Stimulated activated CD4-positive, alpha-beta T cell treated with anti-CD3 and anti-CD28 coated beads, Interleukin-1b, Interleukin-23, amount 100 ng/mL, for 48 hours (primary cell): Measurements from ENCODE around the gene CRACR2A.

Experiments used
- DNase-seq: peaks from one replicate; pipeline ENCODE4 v3.0.0-alpha.2; 2020

The CRACR2A gene, protein sequence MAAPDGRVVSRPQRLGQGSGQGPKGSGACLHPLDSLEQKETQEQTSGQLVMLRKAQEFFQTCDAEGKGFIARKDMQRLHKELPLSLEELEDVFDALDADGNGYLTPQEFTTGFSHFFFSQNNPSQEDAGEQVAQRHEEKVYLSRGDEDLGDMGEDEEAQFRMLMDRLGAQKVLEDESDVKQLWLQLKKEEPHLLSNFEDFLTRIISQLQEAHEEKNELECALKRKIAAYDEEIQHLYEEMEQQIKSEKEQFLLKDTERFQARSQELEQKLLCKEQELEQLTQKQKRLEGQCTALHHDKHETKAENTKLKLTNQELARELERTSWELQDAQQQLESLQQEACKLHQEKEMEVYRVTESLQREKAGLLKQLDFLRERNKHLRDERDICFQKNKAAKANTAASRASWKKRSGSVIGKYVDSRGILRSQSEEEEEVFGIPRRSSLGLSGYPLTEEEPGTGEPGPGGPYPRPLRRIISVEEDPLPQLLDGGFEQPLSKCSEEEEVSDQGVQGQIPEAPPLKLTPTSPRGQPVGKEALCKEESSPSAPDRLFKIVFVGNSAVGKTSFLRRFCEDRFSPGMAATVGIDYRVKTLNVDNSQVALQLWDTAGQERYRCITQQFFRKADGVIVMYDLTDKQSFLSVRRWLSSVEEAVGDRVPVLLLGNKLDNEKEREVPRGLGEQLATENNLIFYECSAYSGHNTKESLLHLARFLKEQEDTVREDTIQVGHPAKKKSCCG

GRCh38 chr12:3752741-3753486 is at the start of gene CRACR2A:
Gene CRACR2A, minus strand, starts transcription at chr12:3753109. Its CDS starts 56,110 bp downstream, at chr12:3696999.
- peak; percentile 84 for DNase-seq

DNA sequence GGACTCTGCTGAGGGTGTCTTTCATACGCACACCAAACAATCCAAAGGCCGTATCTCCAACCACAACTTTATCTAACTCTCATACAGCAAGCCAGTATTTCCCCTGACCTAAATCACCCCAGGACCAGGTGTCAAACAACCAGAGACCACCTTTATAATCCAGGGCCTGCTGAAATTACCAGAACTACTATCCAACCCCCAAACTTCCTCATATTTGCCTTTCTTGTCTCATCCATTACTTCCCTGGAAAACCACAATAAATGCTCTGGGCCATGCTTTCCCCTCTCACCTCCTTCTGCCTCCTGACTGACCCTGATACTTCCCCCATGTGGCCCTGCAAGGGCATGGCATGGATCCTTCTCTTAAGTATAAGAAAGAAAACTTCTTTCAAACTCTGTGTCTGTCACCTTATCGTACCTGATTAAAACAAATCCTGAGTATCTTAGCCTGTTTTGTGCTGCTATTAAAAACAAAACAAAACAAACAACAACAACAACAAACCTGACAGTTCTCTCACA is 44.7 kb upstream of the CRACR2A start:
- DNase-seq: no peak

GRCh38 chr12:3795492-3796133 is 42.7 kb upstream of the CRACR2A start:
- no peak for DNase-seq

DNA sequence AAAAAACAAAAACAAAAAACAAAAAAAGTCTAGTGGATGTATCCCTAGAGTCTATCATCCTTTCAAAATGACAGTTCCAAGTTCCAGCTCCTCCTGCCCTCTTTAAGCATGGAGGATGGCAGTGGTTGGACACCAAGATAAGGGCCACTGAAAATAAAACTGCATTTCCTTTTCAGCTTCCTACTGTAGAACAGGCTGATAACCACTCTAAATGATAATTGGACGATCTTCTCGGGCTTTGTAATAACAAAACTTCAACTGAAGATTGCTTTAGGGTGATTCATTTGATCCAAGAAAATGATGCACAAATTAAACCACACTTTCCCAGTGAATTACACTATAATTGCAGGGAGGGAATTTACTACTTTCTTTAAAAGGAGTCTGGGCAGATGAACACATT is 42.2 kb upstream of the CRACR2A start:
- DNase-seq: no peak

DNA sequence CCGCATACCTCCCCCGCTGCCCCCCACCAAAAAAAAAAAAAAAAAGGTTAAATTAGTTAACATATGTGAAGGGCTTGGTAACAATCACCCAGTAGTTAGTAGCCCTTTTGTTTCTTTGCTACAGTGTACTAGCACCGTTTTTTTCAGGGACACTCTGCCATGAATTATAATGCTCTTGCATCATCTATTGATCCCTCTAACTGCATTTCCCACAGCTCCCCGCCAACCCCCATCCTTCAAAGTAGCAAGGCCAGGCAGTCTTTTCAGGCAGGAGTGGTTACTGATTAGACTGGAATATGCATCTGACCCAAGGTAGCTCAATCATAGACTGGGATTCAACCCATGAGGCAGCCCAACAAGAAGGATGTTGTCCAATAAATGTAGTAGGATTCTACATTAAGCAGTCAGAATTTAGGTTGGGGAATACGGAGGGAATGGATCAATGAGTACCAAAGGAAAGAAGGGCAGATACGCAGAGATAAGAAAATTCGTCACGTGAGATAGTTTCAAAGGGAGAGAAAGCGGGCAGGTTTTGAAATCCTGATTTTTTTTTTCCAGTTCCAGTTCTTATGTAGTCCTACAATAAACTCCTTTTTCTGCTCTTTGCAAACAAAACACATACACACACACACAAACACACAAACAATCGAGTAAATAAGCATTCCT is 39.8 kb upstream of the CRACR2A start:
- no peak for DNase-seq

DNA sequence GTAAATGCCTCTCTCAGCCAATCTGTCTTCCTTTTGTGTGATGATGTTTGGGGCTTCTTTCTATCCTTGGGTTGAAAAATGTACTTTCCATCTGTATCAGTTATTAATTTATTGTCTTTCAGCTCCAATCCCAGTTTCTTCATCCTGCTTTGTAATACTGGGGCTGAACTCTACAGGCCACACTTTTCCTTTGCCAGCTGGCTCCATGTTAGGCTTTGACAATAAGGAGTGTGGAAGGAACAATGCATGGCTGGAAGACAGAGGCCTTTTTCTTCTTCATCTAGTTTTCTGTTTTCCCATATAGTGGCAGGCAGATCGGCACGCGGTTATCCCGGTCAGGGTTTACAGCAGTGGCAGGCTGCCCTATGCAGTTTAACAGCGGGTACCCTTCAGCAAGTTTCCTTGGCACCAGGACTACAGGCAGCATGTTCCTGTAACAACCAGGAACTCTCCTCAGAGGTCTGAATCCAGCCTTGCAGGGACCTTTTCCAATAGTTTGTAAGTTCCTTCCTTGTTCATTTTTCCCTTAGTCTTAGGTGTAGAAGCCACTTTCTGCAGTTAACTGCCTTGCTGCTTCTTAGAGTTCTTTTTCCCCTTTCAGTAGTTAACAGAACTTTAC is 38.5 kb upstream of the CRACR2A start:
- no peak for DNase-seq

DNA sequence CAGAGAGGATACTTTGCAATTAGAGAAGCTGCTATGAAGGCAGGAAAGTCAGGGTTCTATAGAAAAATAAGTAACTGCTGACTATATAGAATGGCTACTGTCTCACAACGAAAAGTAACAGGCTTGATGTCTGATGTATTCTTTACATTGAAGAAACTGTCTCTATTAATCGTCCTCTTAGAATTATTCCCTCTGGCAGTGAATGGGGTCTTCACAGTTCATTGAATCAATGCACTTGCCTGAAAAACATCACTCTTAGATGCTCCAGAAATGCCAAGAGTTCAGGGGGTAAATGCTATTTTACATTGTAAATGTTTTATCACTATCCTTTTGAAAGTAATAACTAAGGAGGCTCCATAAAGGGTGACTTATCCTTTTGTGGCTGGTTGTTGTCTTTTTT is 37.7 kb upstream of the CRACR2A start:
- DNase-seq: no peak

DNA sequence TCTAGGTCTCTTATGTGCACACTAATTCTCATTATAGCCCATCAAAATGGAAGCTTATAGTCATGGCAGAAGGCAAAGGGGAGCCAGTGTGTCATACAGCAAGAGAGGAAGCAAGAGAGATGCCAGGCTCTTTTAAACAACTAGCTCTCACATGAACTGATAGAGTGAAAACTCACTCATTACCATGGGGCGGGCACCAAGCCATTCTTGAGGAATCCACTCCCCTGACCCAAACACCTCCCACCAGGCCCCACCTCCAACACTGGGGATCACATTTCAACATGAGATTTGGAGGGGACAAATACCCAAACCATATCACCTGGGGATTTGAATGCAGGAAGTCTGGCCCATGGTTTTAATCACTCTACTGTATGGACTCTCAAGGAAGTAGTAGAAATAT is 36.9 kb upstream of the CRACR2A start:
- no peak for DNase-seq

DNA sequence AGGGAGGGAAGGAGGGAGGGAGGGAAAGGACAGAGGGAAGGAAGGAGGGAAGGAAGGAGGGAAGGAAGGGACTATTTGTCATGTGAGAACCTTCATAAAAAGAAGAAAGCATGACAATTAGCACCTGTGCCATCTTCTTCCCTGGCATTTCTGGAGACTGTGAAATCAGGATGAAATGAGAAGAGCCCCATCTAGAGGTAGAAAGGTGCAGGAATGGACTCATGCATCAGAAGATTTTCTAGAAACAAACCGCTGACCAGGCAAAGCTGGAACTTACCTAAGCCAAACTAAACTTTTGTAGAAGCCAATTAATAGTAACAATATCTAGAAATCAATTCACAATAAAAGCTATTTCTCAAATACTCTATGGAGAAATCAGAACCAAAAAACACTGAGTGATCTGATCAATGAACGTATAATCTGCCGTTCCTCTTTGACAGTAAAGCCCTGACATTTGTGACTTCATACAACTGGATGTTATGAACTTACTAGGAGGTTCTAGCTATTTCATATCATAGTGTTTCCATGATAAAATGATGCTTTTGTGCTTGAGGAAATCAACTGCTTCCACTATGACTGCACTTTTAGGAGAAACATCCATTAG is 24.4 kb upstream of the CRACR2A start:
- DNase-seq: no peak

DNA sequence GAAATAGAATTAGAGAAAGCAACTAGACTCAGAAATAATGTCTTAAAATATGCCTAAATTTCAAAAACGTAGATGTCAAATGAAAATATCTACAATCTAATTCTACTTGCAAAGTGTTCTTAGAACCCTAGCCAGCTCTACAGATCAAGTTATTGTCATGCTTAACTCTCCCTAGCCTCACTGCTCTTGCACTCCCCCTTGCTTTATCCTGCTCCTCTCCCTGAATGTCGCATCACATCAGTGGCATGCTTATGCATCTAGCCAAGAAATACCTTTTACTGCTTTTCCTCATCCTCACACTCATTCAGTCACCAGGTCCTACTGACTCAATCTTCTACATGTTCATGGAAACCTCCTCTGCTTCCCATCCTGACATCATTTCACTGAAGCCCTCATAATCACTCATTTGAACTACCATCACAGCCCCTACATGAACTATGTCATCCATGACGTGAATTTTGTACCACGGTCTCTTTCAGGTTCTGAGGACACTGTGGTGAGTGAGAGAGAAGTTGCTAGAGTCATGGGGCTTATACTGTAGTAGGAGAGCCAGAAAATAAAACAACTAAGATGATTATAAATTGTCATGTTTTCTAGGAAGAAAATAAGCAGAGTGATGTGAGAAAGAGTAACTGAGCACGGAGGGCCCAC is 22.6 kb upstream of the CRACR2A start:
- no peak for DNase-seq

DNA sequence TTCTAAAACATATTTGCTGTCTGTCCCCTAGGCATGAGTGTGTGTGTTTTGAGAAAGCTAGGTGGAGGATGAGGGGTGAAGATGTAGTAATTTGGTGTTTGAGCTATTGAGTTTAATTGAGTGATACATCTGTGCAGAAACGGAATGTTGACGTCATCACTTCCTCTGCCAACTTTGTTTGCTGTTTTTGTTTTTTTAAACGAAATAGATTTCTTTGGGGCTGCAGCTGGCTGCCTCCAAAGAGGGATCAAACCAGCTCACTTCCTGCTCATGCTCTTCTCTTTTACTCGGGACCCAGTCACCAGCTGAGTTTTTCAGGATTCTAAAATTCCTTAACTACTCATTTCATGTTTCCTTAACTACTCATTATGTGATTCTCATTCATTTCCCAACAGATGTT is 19.5 kb upstream of the CRACR2A start:
- no peak for DNase-seq

DNA sequence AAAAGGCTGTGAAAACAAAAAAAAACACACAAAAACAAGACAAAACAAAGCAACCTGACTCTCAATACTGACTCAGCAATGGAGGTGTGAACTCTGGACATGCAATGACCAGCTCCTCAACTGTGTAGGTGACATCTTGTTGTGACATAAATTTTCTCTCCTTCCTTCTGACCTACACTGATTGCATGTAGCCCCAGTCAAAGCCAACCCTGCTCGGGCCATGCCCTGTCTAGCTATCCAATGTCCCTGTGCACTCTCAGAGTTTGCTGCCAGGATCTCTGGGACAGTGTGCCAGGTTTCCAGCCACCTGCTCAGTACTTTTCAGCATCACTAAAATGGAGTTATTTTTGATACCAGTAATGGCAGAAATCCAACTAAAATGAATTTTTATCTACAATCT is 18.9 kb upstream of the CRACR2A start:
- DNase-seq: no peak

DNA sequence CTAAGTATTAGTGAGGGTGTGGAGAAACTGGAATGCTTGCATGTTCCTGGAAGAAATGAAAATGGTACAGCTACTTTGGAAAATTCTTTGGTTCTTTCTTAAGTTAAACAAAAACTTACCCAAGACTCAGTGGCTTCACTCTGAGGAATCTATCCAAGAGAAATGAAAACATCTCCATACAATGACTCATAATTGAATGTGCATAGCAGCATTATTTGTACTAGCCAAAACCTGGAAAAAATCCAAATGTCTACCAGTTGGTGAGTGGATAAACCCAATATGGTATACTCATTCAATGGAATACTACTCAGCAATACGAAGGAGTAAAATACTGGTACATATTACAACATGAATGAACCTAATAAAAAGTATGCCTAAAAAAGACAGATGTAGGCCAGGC is 18.0 kb upstream of the CRACR2A start:
- DNase-seq: no peak

DNA sequence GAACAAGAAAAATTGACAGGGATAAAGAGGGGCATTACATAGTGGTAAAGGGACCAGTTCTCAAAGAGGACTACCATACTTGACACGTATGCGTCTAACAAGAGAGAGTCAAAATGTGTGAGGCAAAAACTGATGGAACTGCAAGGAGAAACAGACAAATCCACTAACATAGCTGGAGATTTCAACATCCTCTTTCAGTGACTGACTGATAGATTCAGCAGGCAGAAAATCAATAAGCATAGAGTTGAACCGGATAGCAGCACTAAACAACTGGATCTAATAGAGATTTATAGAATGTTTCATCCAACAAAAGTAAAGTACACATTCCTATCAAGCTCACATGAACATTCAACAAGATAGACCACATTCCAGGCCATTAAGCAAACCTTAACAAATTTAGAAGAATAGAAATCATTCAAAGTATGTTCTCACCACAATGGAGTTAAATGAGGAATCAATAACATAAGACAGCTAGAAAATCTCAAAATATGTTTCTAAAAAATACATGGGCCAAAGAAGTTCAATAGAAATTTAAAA is 16.1 kb upstream of the CRACR2A start:
- no peak for DNase-seq

DNA sequence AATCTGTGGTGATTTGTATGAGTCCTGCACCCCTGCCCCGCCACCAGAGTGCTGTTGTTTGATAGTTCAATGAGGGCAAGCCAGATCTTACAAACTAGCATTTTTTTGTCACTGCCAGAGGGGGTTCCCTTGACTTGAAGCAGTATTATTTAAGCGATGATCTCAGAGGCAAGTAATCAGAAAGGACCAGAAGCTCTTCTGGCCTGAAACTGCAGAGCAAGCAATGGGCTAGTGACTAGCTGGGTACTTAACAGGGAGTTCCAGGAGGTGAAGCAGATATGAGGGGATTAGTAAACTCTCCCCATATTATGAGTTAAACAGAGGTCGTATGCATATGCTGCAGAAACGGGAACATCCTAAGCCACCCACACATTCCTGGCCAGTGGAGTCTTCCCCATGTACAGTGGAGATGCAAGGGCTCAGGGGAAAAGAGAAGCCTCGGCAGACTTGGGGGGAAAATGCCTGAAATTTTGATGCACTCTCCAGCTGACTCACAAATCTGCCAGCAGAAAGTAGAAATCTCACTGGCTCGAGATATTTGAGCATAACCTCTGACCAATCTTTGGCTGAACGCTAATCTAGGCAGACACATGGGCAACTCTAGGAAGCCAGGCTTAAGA is 8.3 kb upstream of the CRACR2A start:
- no peak for DNase-seq

- DNase-seq: no peak
Observed at GRCh38 chr12:3759878-3760277, 7.0 kb upstream of the CRACR2A start.

GRCh38 chr12:3757261-3757660 is 4.4 kb upstream of the CRACR2A start:
- no peak for DNase-seq

- DNase-seq: no peak
Observed at GRCh38 chr12:3755898-3756297, 3.0 kb upstream of the CRACR2A start.

DNA sequence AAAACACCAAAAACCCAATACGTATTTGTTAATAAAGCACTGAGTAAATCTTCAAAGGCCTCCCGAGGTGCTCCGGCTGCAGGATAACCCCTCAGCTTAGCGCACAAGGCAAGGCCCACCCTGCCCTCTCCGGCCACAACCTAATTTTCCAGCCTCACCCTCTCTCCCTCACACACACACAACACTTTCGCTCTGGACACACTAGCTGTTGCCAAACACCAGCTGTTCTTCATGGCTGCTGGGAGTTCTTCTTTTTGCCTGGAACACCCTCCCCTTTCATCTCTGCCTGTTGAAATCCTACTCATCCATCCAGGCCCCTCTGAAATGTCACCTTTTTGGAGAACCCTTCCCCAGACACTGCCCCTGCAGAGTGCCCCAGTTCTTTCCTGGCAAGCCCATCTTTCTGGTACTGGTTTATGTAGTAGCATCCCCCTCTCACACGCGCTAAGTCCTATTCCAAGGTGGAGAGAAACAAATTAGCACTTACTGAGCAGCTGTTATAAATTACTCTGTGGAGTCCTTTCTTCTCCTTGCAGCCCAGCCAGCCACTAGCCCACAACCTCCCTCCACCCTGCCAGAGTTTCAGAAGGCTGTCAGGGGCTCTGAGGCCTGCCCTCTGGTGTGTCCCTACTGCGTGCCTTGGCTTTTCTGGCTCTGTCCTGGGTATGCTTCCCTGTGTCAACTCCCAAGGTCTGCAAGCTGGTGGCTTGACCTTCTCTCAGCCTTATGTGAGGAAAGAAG is 805 bp upstream of the CRACR2A start:
- DNase-seq: no peak
